KOPT-K1 (cell line): Measurements from ENCODE around the gene KLK7.

Experiments used
- H3K27ac ChIP-seq: fragments of 200-600 bp; sonication (generic); 2 replicates; pipeline ENCODE4 v1.5.1; 2016; ENCODE audit warnings: antibody characterized with exemption, mild to moderate bottlenecking, low read depth, low read length; ENCODE audit not compliant: poor library complexity, severe bottlenecking
- H3K36me3 ChIP-seq: fragments of 200-600 bp; sonication (generic); 2 replicates; pipeline ENCODE4 v1.5.1; 2017; ENCODE audit warnings: antibody characterized with exemption, mild to moderate bottlenecking, low read length, moderate library complexity; ENCODE audit not compliant: insufficient read depth
- H3K9me3 ChIP-seq: fragments of 200-600 bp; sonication (generic); 2 replicates; pipeline ENCODE4 v1.5.1; 2017; ENCODE audit warnings: antibody characterized with exemption, low read length, mild to moderate bottlenecking; ENCODE audit not compliant: insufficient read depth, poor library complexity, severe bottlenecking

The KLK7 gene

GRCh38 chr19:50944795-50945194 lies 38.9 kb downstream of the KLK7 start:
- Histone ChIP-seq H3K27ac (no peak overlapping the region), H3K9me3 (no peaks in the 10 kb centered on the region), H3K36me3 (no peaks in the 10 kb centered on the region)

- no peak overlapping the region for H3K27ac ChIP-seq
- no peaks in the 10 kb centered on the region for H3K9me3 ChIP-seq
- no peaks in the 10 kb centered on the region for H3K36me3 ChIP-seq
These were observed 40.5 kb downstream of the KLK7 start for GRCh38 chr19:50943074-50943828.

- Histone ChIP-seq H3K36me3 (no peaks in the 10 kb centered on the region), H3K9me3 (no peaks in the 10 kb centered on the region), H3K27ac (no peak overlapping the region)
These were observed 44.1 kb downstream of the KLK7 start for GRCh38 chr19:50939596-50939995.

GRCh38 chr19:50933640-50934039 lies 50.1 kb downstream of the KLK7 start:
- Histone ChIP-seq H3K9me3 (no peaks in the 10 kb centered on the region), H3K36me3 (no peaks in the 10 kb centered on the region), H3K27ac (no peak overlapping the region)

GRCh38 chr19:50932690-50933083 lies 51.0 kb downstream of the KLK7 start:
- Histone ChIP-seq H3K27ac (no peak overlapping the region), H3K9me3 (no peaks in the 10 kb centered on the region), H3K36me3 (no peaks in the 10 kb centered on the region)

GRCh38 chr19:50932018-50932689 lies 51.6 kb downstream of the KLK7 start:
- no peaks in the 10 kb centered on the region for H3K36me3 ChIP-seq
- no peak overlapping the region for H3K27ac ChIP-seq
- H3K9me3 ChIP-seq = no peaks in the 10 kb centered on the region

- Histone ChIP-seq H3K9me3 (no peaks in the 10 kb centered on the region), H3K27ac (no peak overlapping the region)
These were observed 52.7 kb downstream of the KLK7 start for GRCh38 chr19:50931023-50931422.

GRCh38 chr19:50928831-50929230 lies 54.9 kb downstream of the KLK7 start:
- no peaks in the 10 kb centered on the region for H3K36me3 ChIP-seq
- H3K27ac ChIP-seq = no peak overlapping the region
- H3K9me3 ChIP-seq = no peaks in the 10 kb centered on the region

More at GRCh38 chr19:50931023-50931422, 52.7 kb downstream of the KLK7 start:
- no peaks in the 10 kb centered on the region for H3K36me3 ChIP-seq
